SK-N-SH (cell line): ENCODE results near the gene POLDIP3. TPM values are rescaled to one million over a fixed set of nuclear protein-coding genes. Genes with fewer than 3 reads are reported as not detected.

Experiments used
- CTCF ChIA-PET: fragments of 300-600, 350-600 bp; formaldehyde crosslinking; extraction: SDS; loops from one replicate; lab custom pipeline; 2021; lab: Yijun Ruan, JAX
- POLR2A ChIA-PET: fragments of 350-600 bp; sonication (Branson Sonifier 250); formaldehyde crosslinking; extraction: SDS; loops from one replicate; lab custom pipeline; 2020; ENCODE audit warnings: antibody characterized with exemption, inconsistent platforms; lab: Yijun Ruan, JAX
- DNase-seq: peaks from one replicate; pipeline ENCODE4 v3.0.0; 2012
- H2AFZ ChIP-seq: fragments of 200-600 bp; sonication (generic); 2 replicates; pipeline ENCODE4 v1.8.1; 2016; ENCODE audit warnings: antibody characterized with exemption, mild to moderate bottlenecking, low read depth
- H3F3A ChIP-seq: fragments of 200-600 bp; sonication (generic); replicated peaks from 2 replicates; pipeline ENCODE3; 2016; ENCODE audit warnings: antibody characterized with exemption, mild to moderate bottlenecking; ENCODE audit not compliant: insufficient read depth
- H3K27ac ChIP-seq, 2 experiments: fragments of 200-500 bp in 1 of 2; fragments of 200-600 bp in 1 of 2; sonication (Bioruptor generic) in 1 of 2; sonication (generic), shearing (Covaris generic) in 1 of 2; 2 replicates each; pipeline versions ENCODE4 v1.5.1 to v1.6.1; 2014 to 2016; ENCODE audit warnings: low read depth in 2 of 2, inconsistent platforms in 1 of 2, low read length in 1 of 2, mild to moderate bottlenecking in 1 of 2, mixed read lengths in 1 of 2
- H3K27me3 ChIP-seq: fragments of 200-600 bp; sonication (generic), shearing (Covaris generic); 2 replicates; pipeline ENCODE4 v1.6.1; 2016; ENCODE audit warnings: mixed run types; ENCODE audit not compliant: insufficient read depth
- H3K36me3 ChIP-seq, 2 experiments: fragments of 200-500 bp in 1 of 2; fragments of 200-600 bp in 1 of 2; sonication (Bioruptor generic) in 1 of 2; sonication (generic) in 1 of 2; replicated peaks in 1 of 2; 2 replicates each; pipeline versions ENCODE3 to v1.5.1; 2014 to 2016; ENCODE audit warnings: low read length in 1 of 2, mild to moderate bottlenecking in 1 of 2; ENCODE audit not compliant: insufficient read depth in 2 of 2, control insufficient read depth in 1 of 2
- H3K4me1 ChIP-seq, 2 experiments: fragments of 200-500 bp in 1 of 2; fragments of 200-600 bp in 1 of 2; sonication (Bioruptor generic) in 1 of 2; sonication (generic), shearing (Covaris generic) in 1 of 2; 2 replicates each; pipeline versions ENCODE4 v1.5.1 to v1.6.1; 2014 to 2016; ENCODE audit warnings: low read depth in 1 of 2, low read length in 1 of 2, mixed run types in 1 of 2; ENCODE audit not compliant: insufficient read depth in 2 of 2, control insufficient read depth in 1 of 2
- H3K4me2 ChIP-seq: fragments of 200-600 bp; sonication (generic), shearing (Covaris generic); 2 replicates; pipeline ENCODE4 v1.6.1; 2017; ENCODE audit warnings: mixed run types
- H3K4me3 ChIP-seq, 2 experiments: fragments of 200-500 bp in 1 of 2; fragments of 200-600 bp in 1 of 2; sonication (Bioruptor generic) in 1 of 2; sonication (generic), shearing (Covaris generic) in 1 of 2; 2 replicates each; pipeline versions ENCODE4 v1.5.1 to v1.8.1; 2014 to 2016; ENCODE audit warnings: low read depth in 2 of 2, inconsistent platforms in 1 of 2, low read length in 1 of 2, mild to moderate bottlenecking in 1 of 2, mixed read lengths in 1 of 2, moderate library complexity in 1 of 2
- H3K79me2 ChIP-seq: fragments of 200-600 bp; sonication (generic); 2 replicates; pipeline ENCODE4 v1.8.1; 2017; ENCODE audit warnings: mild to moderate bottlenecking; ENCODE audit not compliant: insufficient read depth
- H3K9ac ChIP-seq: fragments of 200-600 bp; sonication (generic); 2 replicates; pipeline ENCODE4 v1.6.1; 2017; ENCODE audit warnings: mixed run types
- H3K9me2 ChIP-seq: fragments of 200-600 bp; sonication (generic); 2 replicates; pipeline ENCODE4 v1.6.1; 2017; ENCODE audit warnings: mixed run types
- H3K9me3 ChIP-seq: fragments of 200-600 bp; sonication (generic); 2 replicates; pipeline ENCODE4 v1.6.1; 2017; ENCODE audit warnings: mixed run types, mild to moderate bottlenecking, moderate library complexity
- H4K20me1 ChIP-seq: fragments of 200-600 bp; sonication (generic); 2 replicates; pipeline ENCODE4 v1.6.1; 2017; ENCODE audit warnings: mild to moderate bottlenecking, mixed run types; ENCODE audit not compliant: insufficient read depth
- GABPA ChIP-seq: IDR thresholded peaks from 2 replicates; pipeline ENCODE4 v1.4.0; 2012; ENCODE audit warnings: low read depth, mild to moderate bottlenecking
- GATA2 ChIP-seq: sonication (generic); formaldehyde crosslinking; IDR thresholded peaks from 2 replicates; pipeline ENCODE4 v1.5.0; 2020; ENCODE audit warnings: mild to moderate bottlenecking, missing genetic modification reagents
- JUND ChIP-seq: IDR thresholded peaks from 2 replicates; pipeline ENCODE4 v1.4.0; 2012
- MAX ChIP-seq: IDR thresholded peaks from 2 replicates; pipeline ENCODE4 v1.4.0; 2012; ENCODE audit warnings: low read depth
- NFIC ChIP-seq: IDR thresholded peaks from 2 replicates; pipeline ENCODE4 v1.4.0; 2012; ENCODE audit warnings: borderline replicate concordance
- NRF1 ChIP-seq: IDR thresholded peaks from 2 replicates; pipeline ENCODE4 v1.6.1; 2012; ENCODE audit warnings: low read depth, mild to moderate bottlenecking, low read length
- POLR2AphosphoS5 ChIP-seq: IDR thresholded peaks from 2 replicates; pipeline ENCODE4 v1.6.1; 2012; ENCODE audit warnings: low read depth, low read length
- RAD21 ChIP-seq: IDR thresholded peaks from 2 replicates; pipeline ENCODE4 v1.6.1; 2012; ENCODE audit warnings: mild to moderate bottlenecking, low read length
- RCOR1 ChIP-seq: fragments of 150-350 bp; IDR thresholded peaks from 2 replicates; pipeline ENCODE4 v1.6.1; 2017; ENCODE audit warnings: antibody characterized with exemption, low read length
- REST ChIP-seq: IDR thresholded peaks from 2 replicates; pipeline ENCODE4 v1.6.1; 2012; ENCODE audit warnings: mild to moderate bottlenecking, low read depth, low read length, moderate library complexity
- RFX5 ChIP-seq: IDR thresholded peaks from 2 replicates; pipeline ENCODE4 v1.6.1; 2012; ENCODE audit warnings: mild to moderate bottlenecking, improper control_type of control experiment, low read length
- SMC3 ChIP-seq: IDR thresholded peaks from 2 replicates; pipeline ENCODE4 v1.6.1; 2012; ENCODE audit warnings: low read depth, low read length, improper control_type of control experiment
- TAF1 ChIP-seq: IDR thresholded peaks from 2 replicates; pipeline ENCODE4 v1.6.1; 2012; ENCODE audit warnings: low read depth, mild to moderate bottlenecking, low read length, moderate library complexity, borderline replicate concordance
- TCF12 ChIP-seq: IDR thresholded peaks from 2 replicates; pipeline ENCODE4 v1.4.0; 2012
- YY1 ChIP-seq: IDR thresholded peaks from 2 replicates; pipeline ENCODE4 v1.4.0; 2012; ENCODE audit warnings: low read depth, mild to moderate bottlenecking
- ZBTB33 ChIP-seq: IDR thresholded peaks from 2 replicates; pipeline ENCODE4 v1.4.0; 2012; ENCODE audit warnings: low read depth, borderline replicate concordance
- WGBS: methylation state at CpG from one replicate; pipeline ENCODE4 v1.1.6; 2017; ENCODE audit warnings: low lambda C conversion rate; 5-methylcytosine and 5-hydroxymethylcytosine counted together
- polyA plus RNA-seq, 3 experiments: library from polyadenylated mRNA; depleted of rRNA; stranded (reverse); fragments of >200 nt; gene quantifications; 2 replicates each; pipeline ENCODE4 v1.2.3, GENCODE V29; 2012
- TF ChIP-seq, protein P1 (sequence below): fragments of 150-350 bp; IDR thresholded peaks from 2 replicates; pipeline ENCODE4 v1.6.1; 2016; ENCODE audit warnings: mild to moderate bottlenecking, low read depth, low read length

The POLDIP3 gene
- polyA plus RNA-seq, 1 of the 3 experiments (the other 2 are of a cell fraction), result 18.8 TPM

DNA sequence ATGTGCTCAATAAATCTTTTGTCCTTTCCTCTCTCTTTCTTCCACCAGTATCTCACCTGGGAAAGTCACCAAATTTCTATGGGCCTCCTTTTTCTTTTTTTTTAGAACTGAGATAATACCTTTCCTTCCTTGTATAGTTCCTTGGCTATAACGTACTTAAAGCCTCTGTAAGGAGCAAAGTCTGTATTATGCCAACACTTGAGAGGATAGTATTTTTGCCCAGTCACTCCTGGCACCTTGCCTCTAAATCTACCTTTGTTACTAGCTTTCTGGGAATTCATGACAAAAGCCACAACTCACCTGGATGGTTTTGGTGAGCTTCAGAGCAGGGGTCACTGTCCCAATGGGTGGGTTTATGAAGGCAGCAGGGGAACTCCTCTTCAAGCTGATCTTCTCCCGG lies 12.2 kb downstream of the POLDIP3 start:
- Histone ChIP-seq H3K27ac (no peak overlapping the region), H2AFZ (no peak overlapping the region), H3K79me2 (peaks cover 53% of the 10 kb centered on the region), H3K9me2 (no peaks in the 10 kb centered on the region), H3K9me3 (no peaks in the 10 kb centered on the region), H3K36me3 (peaks cover 6 to 16% of the 10 kb centered on the region in 2 experiments), H3K27me3 (no peaks in the 10 kb centered on the region), H3K9ac (no peak overlapping the region), H4K20me1 (peaks cover 12% of the 10 kb centered on the region; the same call in 1 of the 2 replicates), H3K4me1 (no peaks in the 10 kb centered on the region; a peak in 1 of 4 replicates), H3F3A (no peaks in the 10 kb centered on the region), H3K4me3 (no peak overlapping the region), H3K4me2 (no peak overlapping the region)
- DNase-seq, result no peak
- ChIA-PET CTCF (no interaction called here), POLR2A (no interaction called here)
- no peak for TF ChIP-seq JUND
- no peak for TF ChIP-seq NFIC
- no peak for TF ChIP-seq POLR2AphosphoS5
- no peak for TF ChIP-seq MAX
- no peak for TF ChIP-seq TAF1
- TF ChIP-seq YY1, result no peak
- no peak for TF ChIP-seq RFX5
- no peak for TF ChIP-seq NRF1
- TF ChIP-seq REST, result no peak
- TF ChIP-seq GATA2, result no peak
- TF ChIP-seq TCF12, result no peak
- no peak for TF ChIP-seq SMC3
- TF ChIP-seq GABPA, result no peak
- TF ChIP-seq, protein P1, sequence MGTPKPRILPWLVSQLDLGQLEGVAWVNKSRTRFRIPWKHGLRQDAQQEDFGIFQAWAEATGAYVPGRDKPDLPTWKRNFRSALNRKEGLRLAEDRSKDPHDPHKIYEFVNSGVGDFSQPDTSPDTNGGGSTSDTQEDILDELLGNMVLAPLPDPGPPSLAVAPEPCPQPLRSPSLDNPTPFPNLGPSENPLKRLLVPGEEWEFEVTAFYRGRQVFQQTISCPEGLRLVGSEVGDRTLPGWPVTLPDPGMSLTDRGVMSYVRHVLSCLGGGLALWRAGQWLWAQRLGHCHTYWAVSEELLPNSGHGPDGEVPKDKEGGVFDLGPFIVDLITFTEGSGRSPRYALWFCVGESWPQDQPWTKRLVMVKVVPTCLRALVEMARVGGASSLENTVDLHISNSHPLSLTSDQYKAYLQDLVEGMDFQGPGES, result no peak
- no peak for TF ChIP-seq RCOR1
- no peak for TF ChIP-seq ZBTB33
- TF ChIP-seq RAD21, result no peak
- WGBS, result 64% methylated on average over 2 of the region's 2 CpGs
